HG02840 (cell line): ENCODE results near the gene HIC1.
"Not testable (repeated sequence)": the region's sequence is repeated elsewhere in the genome, so short reads cannot be mapped to it uniquely, and the experiment has no call there.

Experiments used
- ATAC-seq: cut with Tn5 transposase; IDR thresholded peaks from one replicate; pipeline ENCODE4 v1.9.1; 2021; ENCODE audit warnings: mild to moderate bottlenecking, moderate library complexity, moderate number of reproducible peaks; ENCODE audit not compliant: unreplicated experiment, low FRiP score

The HIC1 gene

GRCh38 chr17:2054512-2055291, at the start of gene HIC1:
HIC1 (plus strand) TSS chr17:2055103; CDS start chr17:2056691, 1,588 bp downstream.
- no peak for ATAC-seq

GRCh38 chr17:2008332-2009126, 46.4 kb upstream of the HIC1 start:
- ATAC-seq, result no peak

GRCh38 chr17:2009737-2010136, 45.2 kb upstream of the HIC1 start:
- no peak for ATAC-seq

- ATAC-seq, result no peak
Measured at GRCh38 chr17:2011411-2012371, 43.2 kb upstream of the HIC1 start.

GRCh38 chr17:2012499-2012898, 42.4 kb upstream of the HIC1 start:
- no peak for ATAC-seq

GRCh38 chr17:2013220-2013993, 41.5 kb upstream of the HIC1 start:
- ATAC-seq, result not testable (repeated sequence)

- no peak for ATAC-seq
Measured at GRCh38 chr17:2013994-2014317, 40.9 kb upstream of the HIC1 start.

- ATAC-seq, result no peak
Measured at GRCh38 chr17:2015314-2015713, 39.6 kb upstream of the HIC1 start.

GRCh38 chr17:2016494-2016893, 38.4 kb upstream of the HIC1 start:
- ATAC-seq, result no peak

- ATAC-seq, result no peak
Measured at GRCh38 chr17:2017274-2017941, 37.5 kb upstream of the HIC1 start.

GRCh38 chr17:2018716-2019510, 36.0 kb upstream of the HIC1 start:
- no peak for ATAC-seq

- no peak for ATAC-seq
Measured at GRCh38 chr17:2019723-2020122, 35.2 kb upstream of the HIC1 start.

GRCh38 chr17:2020721-2021120, 34.2 kb upstream of the HIC1 start:
- no peak for ATAC-seq

- ATAC-seq, result no peak
Measured at GRCh38 chr17:2022647-2023240, 32.2 kb upstream of the HIC1 start.

- ATAC-seq, result no peak
Measured at GRCh38 chr17:2023256-2023655, 31.6 kb upstream of the HIC1 start.

GRCh38 chr17:2023692-2024571, 31.0 kb upstream of the HIC1 start:
- ATAC-seq, result no peak

- ATAC-seq, result no peak
Measured at GRCh38 chr17:2024572-2025219, 30.2 kb upstream of the HIC1 start.
